Naive thymus-derived CD4-positive, alpha-beta T cell (primary cell): Measurements from ENCODE around the gene ADAT3. TPM values are rescaled to one million over a fixed set of nuclear protein-coding genes. Genes with fewer than 3 reads are reported as not detected.
A peak's percentile ranks its signal among the peaks of the same experiment; 100 is the strongest.
"Not testable (repeated sequence)": the region's sequence is repeated elsewhere in the genome, so short reads cannot be mapped to it uniquely, and the experiment has no call there.

Source experiments
- ATAC-seq: fragments of 150-1000 bp; cut with Tn5 transposase; 2 replicates; pipeline ENCODE4 v1.10.0; 2021; ENCODE audit warnings: mild to moderate bottlenecking, moderate library complexity
- CTCF ChIA-PET: fragments of 350-600 bp; sonication (Branson Sonifier 250); formaldehyde crosslinking; loops from one replicate; lab custom pipeline; 2021; ENCODE audit warnings: antibody characterized with exemption; lab: Charles Lee
- POLR2A ChIA-PET: fragments of 350-600 bp; sonication (Branson Sonifier 250); formaldehyde crosslinking; loops from one replicate; lab custom pipeline; 2021; ENCODE audit warnings: antibody characterized with exemption, inconsistent platforms; lab: Charles Lee
- DNase-seq, 9 donors: peaks; one replicate each; pipeline versions ENCODE4 v3.0.0 to v3.0.0-alpha.2; 2020 to 2022; ENCODE audit warnings: mixed read lengths in 1 of 9
- H3K27ac ChIP-seq: one replicate; pipeline ENCODE4 v1.7.0; 2013; ENCODE audit warnings: mild to moderate bottlenecking, low read depth, low read length, moderate library complexity
- H3K27me3 ChIP-seq, 2 donors: one replicate each; pipeline ENCODE4 v1.7.0; 2013; ENCODE audit warnings: low read length in 2 of 2, mild to moderate bottlenecking in 2 of 2, moderate library complexity in 2 of 2; ENCODE audit not compliant: control insufficient read depth in 2 of 2, insufficient read depth in 2 of 2
- H3K36me3 ChIP-seq, 3 experiments: 1 replicate in 2 of 3; 2 replicates in 1 of 3; pipeline ENCODE4 v1.7.0; 2013; ENCODE audit warnings: low read length in 3 of 3, mild to moderate bottlenecking in 3 of 3, moderate library complexity in 1 of 3; ENCODE audit not compliant: insufficient read depth in 3 of 3, control insufficient read depth in 2 of 3
- H3K4me1 ChIP-seq, 2 donors: one replicate each; pipeline ENCODE4 v1.7.0; 2013; ENCODE audit warnings: low read length in 2 of 2, mild to moderate bottlenecking in 2 of 2, moderate library complexity in 1 of 2; ENCODE audit not compliant: control insufficient read depth in 2 of 2, insufficient read depth in 2 of 2
- H3K4me3 ChIP-seq: 2 replicates; pipeline ENCODE4 v1.7.0; 2013; ENCODE audit warnings: mild to moderate bottlenecking, low read length
- H3K9me3 ChIP-seq, 3 experiments: 1 replicate in 2 of 3; 2 replicates in 1 of 3; pipeline ENCODE4 v1.7.0; 2013; ENCODE audit warnings: low read length in 3 of 3; ENCODE audit not compliant: control insufficient read depth in 2 of 3
- H3K27ac Mint-ChIP-seq, 9 donors: one replicate each; pipeline ENCODE4 v1.8.0; 2020 to 2022; ENCODE audit warnings: mixed read lengths in 9 of 9, mild to moderate bottlenecking in 8 of 9, moderate library complexity in 5 of 9, inconsistent platforms in 2 of 9
- H3K27me3 Mint-ChIP-seq, 5 donors: one replicate each; pipeline ENCODE4 v1.8.0; 2021 to 2022; ENCODE audit warnings: mixed read lengths in 5 of 5, mild to moderate bottlenecking in 1 of 5
- H3K36me3 Mint-ChIP-seq, 5 donors: one replicate each; pipeline ENCODE4 v1.8.0; 2020 to 2022; ENCODE audit warnings: mixed read lengths in 5 of 5, mild to moderate bottlenecking in 3 of 5, inconsistent platforms in 1 of 5
- H3K4me1 Mint-ChIP-seq, 7 donors: one replicate each; pipeline ENCODE4 v1.8.0; 2020 to 2022; ENCODE audit warnings: mixed read lengths in 7 of 7, mild to moderate bottlenecking in 3 of 7, inconsistent platforms in 1 of 7
- H3K4me3 Mint-ChIP-seq, 10 donors: one replicate each; pipeline ENCODE4 v1.8.0; 2020 to 2022; ENCODE audit warnings: mild to moderate bottlenecking in 10 of 10, mixed read lengths in 10 of 10, moderate library complexity in 6 of 10, inconsistent platforms in 2 of 10
- H3K9me3 Mint-ChIP-seq, 11 donors: one replicate each; pipeline ENCODE4 v1.8.0; 2020 to 2022; ENCODE audit warnings: mixed read lengths in 11 of 11, mild to moderate bottlenecking in 4 of 11, inconsistent platforms in 1 of 11, moderate library complexity in 1 of 11
- intact Hi-C, 2 donors: fragments of 100-400 bp; cut with micrococcal nuclease; formaldehyde crosslinking; loops; one replicate each; pipeline ENCODE4 v1.15.1; 2023
- polyA plus RNA-seq, 2 donors: library from polyadenylated mRNA; unstranded; fragments of 300-500 nt; fragmentation: Illumina TruSeq; gene quantifications; one replicate each; pipeline ENCODE4 v1.2.3, GENCODE V29; 2021
- total RNA-seq, 6 experiments: library from RNA in 5 of 6; stranded (reverse) in 5 of 6; gene quantifications; 1 replicate in 5 of 6; 2 replicates in 1 of 6; pipeline ENCODE4 v1.2.3 and lab custom pipeline; 2021 to 2026

ADAT3 gene
- total and polyA plus RNA-seq, 7 experiments from 2014 or later, result 2.2 to 13.5 (median 5.9) TPM

- ATAC-seq (no peak), DNase-seq (no peak)
- peaks cover 21 to 43% (median 32%) of the 10 kb centered on the region in 7 donors for H3K4me1 Mint-ChIP-seq
- ChIA-PET POLR2A (interaction anchor here (1.2 to 1.8 kb wide), 3 partner anchors 14 to 25 kb away, joined by 3 to 8 read pairs (median 5); no protein-coding TSS in a partner anchor), CTCF (no interaction called here)
- peak overlapping the region in 8 of 9 donors; percentile 24 to 81 (median 63) for H3K27ac Mint-ChIP-seq
- Histone ChIP-seq H3K4me1 (peaks cover 28 to 36% of the 10 kb centered on the region in 2 donors), H3K36me3 (peaks cover 0 to 24% (median 0%) of the 10 kb centered on the region in 3 experiments), H3K27me3 (no peaks in the 10 kb centered on the region), H3K27ac (peak overlapping the region; percentile 55), H3K9me3 (no peaks in the 10 kb centered on the region), H3K4me3 (no peak overlapping the region)
- H3K27me3 Mint-ChIP-seq, result peaks cover 0 to 2% (median 0%) of the 10 kb centered on the region in 5 donors
- peaks cover 0 to 2% (median 0%) of the 10 kb centered on the region in 11 donors for H3K9me3 Mint-ChIP-seq
- peak overlapping the region in 9 of 10 donors; percentile 16 to 73 (median 39) for H3K4me3 Mint-ChIP-seq
- intact Hi-C loops, result no loop called here
- peaks cover 3 to 13% (median 4%) of the 10 kb centered on the region in 5 donors for H3K36me3 Mint-ChIP-seq
Observed at GRCh38 chr19:1880611-1881392, 24.4 kb upstream of the ADAT3 start.

DNA sequence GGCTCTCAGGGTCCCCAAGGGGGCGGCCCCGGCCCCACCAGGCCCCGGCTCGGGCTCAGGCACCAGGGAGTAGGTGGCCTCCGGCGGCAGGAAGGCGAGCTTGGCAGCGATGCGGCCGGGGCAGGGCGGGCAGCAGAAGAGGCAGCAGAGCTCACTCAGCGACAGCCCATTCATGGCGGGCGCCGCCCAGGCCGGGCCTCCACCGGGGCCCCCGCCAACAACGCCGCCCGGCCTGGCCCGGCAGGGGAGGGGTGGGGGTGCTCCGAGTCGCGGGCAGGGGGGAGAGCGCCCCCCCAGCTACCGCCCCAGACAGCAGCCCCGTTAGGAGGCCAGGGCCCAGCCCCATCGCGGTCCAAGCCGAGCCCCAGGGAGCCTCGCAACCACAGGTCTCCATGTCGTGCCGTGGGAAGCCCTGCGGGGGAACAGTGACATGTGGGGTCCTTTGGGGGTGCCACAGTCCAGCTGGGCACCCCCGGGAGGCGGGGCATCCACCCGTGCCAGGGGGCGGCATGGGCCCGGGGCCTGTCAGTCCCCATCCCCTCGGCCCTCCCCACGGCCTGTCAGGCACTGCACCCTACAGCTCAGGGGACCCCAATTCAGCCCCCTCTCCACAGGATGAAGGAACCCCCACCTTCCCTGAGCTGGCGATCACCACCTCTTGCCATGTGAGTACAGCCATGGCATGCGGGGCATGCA is 23.7 kb upstream of the ADAT3 start:
- Histone ChIP-seq H3K4me1 (peaks cover 24 to 32% of the 10 kb centered on the region in 2 donors), H3K36me3 (peaks cover 0 to 22% (median 0%) of the 10 kb centered on the region in 3 experiments), H3K27ac (peak overlapping the region; percentile 86), H3K4me3 (peak overlapping the region; percentile 73)
- DNase-seq, H3K9me3 ChIP-seq, H3K9me3 Mint-ChIP-seq, H3K27me3 Mint-ChIP-seq, ATAC-seq, H3K27me3 ChIP-seq: not testable (repeated sequence)
- ChIA-PET POLR2A (interaction anchor here (0.9 to 5.0 kb wide), 6 partner anchors 13 to 25 kb away, joined by 3 to 57 read pairs (median 6); no protein-coding TSS in a partner anchor), CTCF (interaction anchor here (1.3 kb wide), 1 partner anchor 16 kb away, joined by 4 read pairs; no protein-coding TSS in a partner anchor)
- peak overlapping the region; percentile 92 to 100 (median 99) for H3K4me3 Mint-ChIP-seq
- intact Hi-C loops, result loop anchor here in 1 of 2 donors (1.0 kb wide), 1 partner anchor 24 kb away; the partner anchor contains the start of genes ADAT3 and SCAMP4
- peaks cover 21 to 38% (median 28%) of the 10 kb centered on the region in 7 donors for H3K4me1 Mint-ChIP-seq
- H3K36me3 Mint-ChIP-seq, result peaks cover 3 to 13% (median 4%) of the 10 kb centered on the region in 5 donors
- H3K27ac Mint-ChIP-seq, result peak overlapping the region; percentile 96 to 100 (median 98)

- Histone ChIP-seq H3K27ac (peak overlapping the region; percentile 86), H3K4me1 (peaks cover 22 to 31% of the 10 kb centered on the region in 2 donors), H3K27me3 (no peaks in the 10 kb centered on the region), H3K9me3 (no peaks in the 10 kb centered on the region), H3K36me3 (peaks cover 0 to 22% (median 0%) of the 10 kb centered on the region in 3 experiments), H3K4me3 (peak overlapping the region; percentile 73)
- Mint-ChIP-seq H3K9me3 (peaks cover 0 to 2% (median 0%) of the 10 kb centered on the region in 11 donors), H3K4me1 (peaks cover 21 to 38% (median 31%) of the 10 kb centered on the region in 7 donors), H3K4me3 (peak overlapping the region; percentile 92 to 100 (median 99)), H3K27me3 (no peaks in the 10 kb centered on the region), H3K27ac (peak overlapping the region; percentile 96 to 100 (median 98)), H3K36me3 (peaks cover 3 to 13% (median 4%) of the 10 kb centered on the region in 5 donors)
- intact Hi-C loops, result loop anchor here in 1 of 2 donors (1.0 kb wide), 1 partner anchor 23 kb away; the partner anchor contains the start of genes ADAT3 and SCAMP4
- CTCF ChIA-PET, result interaction anchor here (0.5 to 1.3 kb wide), 2 partner anchors 15 to 143 kb away, joined by 3 to 4 read pairs; no protein-coding TSS in a partner anchor
- POLR2A ChIA-PET, result interaction anchor here (0.6 to 5.0 kb wide), 7 partner anchors 14 to 613 kb away, joined by 3 to 57 read pairs (median 5); partner anchors contain the start of gene CIRBP
- ATAC-seq, result peak; percentile 74
- DNase-seq, result peak in 8 of 9 donors; percentile 61 to 94 (median 89)
Observed at GRCh38 chr19:1882089-1882785, 23.0 kb upstream of the ADAT3 start.

DNA sequence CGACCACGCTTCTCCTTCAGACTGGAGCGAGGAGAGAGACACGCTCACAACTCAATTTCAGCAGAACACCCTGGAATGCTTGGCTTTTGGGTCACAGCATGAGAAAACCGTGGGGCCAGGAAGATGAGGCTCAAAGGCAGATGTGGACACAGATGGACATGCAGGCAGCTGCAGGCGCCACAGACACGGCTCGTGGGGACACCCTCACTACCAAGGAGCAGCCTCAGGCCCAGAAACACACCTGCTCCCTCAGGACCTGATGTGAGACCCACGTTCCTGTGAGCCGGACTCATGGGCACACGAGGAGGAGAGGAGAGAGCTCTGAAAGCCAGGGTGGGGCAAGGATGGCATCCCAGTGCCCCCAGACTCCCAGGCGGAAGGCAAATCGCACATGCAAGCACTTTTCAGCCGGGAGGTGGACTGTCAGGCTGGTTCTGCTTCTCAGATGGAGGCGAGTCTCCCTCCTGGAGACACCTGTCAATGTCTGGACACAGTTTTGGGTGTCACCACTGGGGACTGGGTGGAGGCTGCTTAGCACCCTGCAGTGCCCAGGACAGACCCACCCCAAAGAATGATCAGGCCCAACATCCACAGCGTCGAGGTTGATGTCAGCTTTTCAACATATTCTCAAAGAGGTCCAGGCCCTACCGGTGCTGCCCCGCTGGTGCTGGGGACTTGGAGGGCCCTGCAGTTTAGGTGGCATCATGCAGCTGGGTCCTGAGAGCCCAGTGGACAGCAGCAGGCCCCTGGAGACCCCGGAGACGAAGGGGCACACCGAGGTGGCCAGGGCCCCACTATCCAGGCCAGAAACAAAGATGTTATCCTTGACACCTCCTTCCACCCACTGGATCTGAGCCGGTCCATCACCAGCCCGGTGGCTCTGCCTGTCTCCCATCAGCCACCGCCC is 22.2 kb upstream of the ADAT3 start:
- no peaks in the 10 kb centered on the region for H3K9me3 ChIP-seq
- peak overlapping the region; percentile 86 for H3K27ac ChIP-seq
- no peak for ATAC-seq
- DNase-seq, result no peak
- ChIA-PET CTCF (interaction anchor here (0.5 to 0.6 kb wide), 2 partner anchors 135 to 142 kb away, joined by 3 to 5 read pairs; no protein-coding TSS in a partner anchor), POLR2A (interaction anchor here (0.6 to 5.0 kb wide), 9 partner anchors 13 to 733 kb away, joined by 3 to 57 read pairs (median 5); partner anchors contain the start of gene CIRBP)
- intact Hi-C loops, result loop anchor here in 1 of 2 donors (1.0 kb wide), 1 partner anchor 22 kb away; the partner anchor contains the start of genes ADAT3 and SCAMP4
- Mint-ChIP-seq H3K36me3 (peaks cover 3 to 13% (median 4%) of the 10 kb centered on the region in 5 donors), H3K4me3 (peak overlapping the region; percentile 92 to 100 (median 99)), H3K27ac (peak overlapping the region; percentile 96 to 100 (median 98)), H3K9me3 (peaks cover 0 to 2% (median 0%) of the 10 kb centered on the region in 11 donors), H3K4me1 (peaks cover 21 to 38% (median 33%) of the 10 kb centered on the region in 7 donors), H3K27me3 (no peaks in the 10 kb centered on the region)
- peaks cover 0 to 22% (median 0%) of the 10 kb centered on the region in 3 experiments for H3K36me3 ChIP-seq
- no peaks in the 10 kb centered on the region for H3K27me3 ChIP-seq
- peak overlapping the region; percentile 73 for H3K4me3 ChIP-seq
- peaks cover 22 to 31% of the 10 kb centered on the region in 2 donors for H3K4me1 ChIP-seq

DNA sequence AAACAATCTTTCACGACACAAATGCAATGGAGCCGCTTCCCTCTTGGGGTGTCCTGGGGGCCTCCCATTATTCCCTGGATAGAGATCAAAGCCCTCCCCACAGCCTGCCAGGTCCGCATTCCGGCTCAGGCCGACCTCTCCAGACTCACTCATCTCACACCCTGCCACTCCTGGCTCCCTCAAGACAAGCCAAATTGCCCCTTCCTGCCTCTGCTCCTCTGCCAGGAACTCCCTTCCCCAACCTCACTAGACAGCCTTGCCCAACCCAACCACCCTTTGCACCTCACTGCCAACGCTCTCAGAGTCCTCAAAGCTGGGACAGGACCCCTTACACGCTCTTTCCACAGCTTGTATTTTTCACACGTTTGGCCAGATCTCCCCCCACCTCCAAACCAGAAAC is 21.4 kb upstream of the ADAT3 start:
- Mint-ChIP-seq H3K27ac (peak overlapping the region; percentile 96 to 100 (median 98)), H3K4me3 (peak overlapping the region; percentile 92 to 100 (median 99)), H3K36me3 (peaks cover 3 to 13% (median 4%) of the 10 kb centered on the region in 5 donors), H3K27me3 (no peaks in the 10 kb centered on the region), H3K9me3 (peaks cover 0 to 2% (median 0%) of the 10 kb centered on the region in 11 donors), H3K4me1 (peaks cover 21 to 38% (median 33%) of the 10 kb centered on the region in 7 donors)
- Histone ChIP-seq H3K4me1 (peaks cover 22 to 31% of the 10 kb centered on the region in 2 donors), H3K27me3 (no peaks in the 10 kb centered on the region), H3K27ac (peak overlapping the region; percentile 86), H3K36me3 (peaks cover 0 to 20% (median 0%) of the 10 kb centered on the region in 3 experiments), H3K4me3 (peak overlapping the region; percentile 73), H3K9me3 (no peaks in the 10 kb centered on the region)
- ChIA-PET POLR2A (interaction anchor here (0.8 to 5.0 kb wide), 6 partner anchors 7 to 732 kb away, joined by 3 to 57 read pairs (median 11); partner anchors contain the start of gene CIRBP), CTCF (no interaction called here)
- no peak for ATAC-seq
- intact Hi-C loops, result loop anchor here in 1 of 2 donors (1.0 kb wide), 1 partner anchor 7 kb away; no protein-coding TSS in a partner anchor
- DNase-seq, result peak in 2 of 9 donors; percentile 33 to 36
